Superior temporal gyrus (tissue), 1 donor: ENCODE data around the gene HECA.
"Not testable (repeated sequence)": the region's sequence is repeated elsewhere in the genome, so short reads cannot be mapped to it uniquely, and the experiment has no call there.

Source experiments
- DNase-seq: peaks from one replicate; pipeline ENCODE4 v3.0.0-alpha.2; 2016; ENCODE audit errors: extremely low spot score

Gene HECA

DNA sequence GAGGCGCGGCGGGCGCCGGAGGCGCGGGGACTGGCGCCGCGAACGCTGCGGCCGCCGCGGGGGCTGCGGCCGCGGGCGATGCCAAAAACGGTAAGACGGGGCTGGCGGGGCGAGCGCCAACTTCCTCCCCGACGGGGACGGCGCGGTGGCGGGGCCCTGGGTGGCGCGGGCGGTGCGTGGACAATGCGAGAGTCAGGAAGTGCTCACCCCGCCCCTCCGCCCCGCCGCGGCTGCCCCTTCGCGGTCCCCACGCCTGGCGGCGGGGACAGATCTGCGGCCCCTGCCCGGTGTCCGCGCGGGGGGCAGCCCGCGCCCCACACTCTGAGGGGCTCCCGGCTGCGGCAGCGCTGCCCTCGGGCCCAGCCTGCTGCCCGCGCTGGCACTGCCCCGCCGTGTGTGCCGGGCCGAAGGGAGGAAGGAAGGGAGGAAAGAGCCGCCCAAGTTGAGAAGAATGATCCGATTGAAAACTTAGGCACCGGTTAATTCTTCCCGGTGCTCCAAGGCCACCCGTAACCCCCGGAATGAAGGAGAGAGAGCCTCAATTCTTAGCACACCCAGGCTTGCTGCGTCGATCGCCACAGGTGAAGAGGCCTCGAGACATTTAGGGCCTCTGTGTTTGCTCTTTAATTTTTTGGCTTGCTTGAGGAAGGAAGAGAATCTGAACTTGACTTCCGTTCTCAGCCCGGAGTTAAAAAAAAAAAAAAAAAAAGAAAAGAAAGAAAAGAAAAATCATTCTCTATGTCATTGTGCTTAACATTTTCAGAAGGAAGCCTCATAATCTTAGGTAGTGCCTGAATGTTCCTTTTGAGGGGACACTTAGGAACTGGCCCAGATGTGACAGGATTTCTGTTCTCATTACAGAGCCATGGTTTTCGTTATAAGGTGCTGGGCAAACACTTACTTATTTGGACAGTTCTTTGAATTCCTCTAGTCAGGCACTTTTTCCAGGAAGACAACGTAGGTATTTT lies 982 bp downstream of the HECA start:
- DNase-seq: no peak

- DNase-seq: no peak
Measured at GRCh38 chr6:139137706-139138105, 2.8 kb downstream of the HECA start.

- not testable (repeated sequence) for DNase-seq
Measured at GRCh38 chr6:139140854-139141253, 6.0 kb downstream of the HECA start.

- DNase-seq: no peak
Measured at GRCh38 chr6:139142262-139142661, 7.4 kb downstream of the HECA start.

GRCh38 chr6:139143111-139143510 lies 8.2 kb downstream of the HECA start:
- DNase-seq: no peak

DNA sequence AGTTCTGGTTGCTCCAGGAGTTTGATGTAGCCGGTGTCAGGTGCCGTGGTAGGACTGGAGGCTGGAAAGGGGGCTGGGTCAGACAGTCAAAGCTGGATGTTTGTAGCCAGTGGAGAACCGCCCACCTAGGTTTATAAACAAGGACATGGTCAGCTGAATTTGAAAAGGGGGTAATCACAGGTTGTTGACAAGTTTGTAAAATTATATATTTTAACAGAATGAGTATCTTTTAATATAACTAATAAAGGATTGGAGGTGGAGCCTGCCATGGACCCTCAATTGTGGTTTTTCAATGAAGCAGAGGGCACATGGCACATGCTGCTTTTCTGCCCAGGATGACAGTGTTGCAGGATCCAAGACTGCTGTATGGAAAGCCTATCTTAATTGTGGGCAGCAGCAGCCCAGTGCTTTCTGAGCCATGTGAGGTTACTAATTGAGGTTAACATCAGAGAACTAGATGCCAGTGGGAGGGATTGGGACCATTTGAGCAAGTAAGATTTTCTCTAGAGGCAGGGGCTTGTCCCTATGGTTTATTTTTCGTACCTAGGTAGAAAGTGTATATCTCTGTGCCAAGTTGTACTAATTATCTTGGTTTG lies 9.7 kb downstream of the HECA start:
- DNase-seq: no peak

DNA sequence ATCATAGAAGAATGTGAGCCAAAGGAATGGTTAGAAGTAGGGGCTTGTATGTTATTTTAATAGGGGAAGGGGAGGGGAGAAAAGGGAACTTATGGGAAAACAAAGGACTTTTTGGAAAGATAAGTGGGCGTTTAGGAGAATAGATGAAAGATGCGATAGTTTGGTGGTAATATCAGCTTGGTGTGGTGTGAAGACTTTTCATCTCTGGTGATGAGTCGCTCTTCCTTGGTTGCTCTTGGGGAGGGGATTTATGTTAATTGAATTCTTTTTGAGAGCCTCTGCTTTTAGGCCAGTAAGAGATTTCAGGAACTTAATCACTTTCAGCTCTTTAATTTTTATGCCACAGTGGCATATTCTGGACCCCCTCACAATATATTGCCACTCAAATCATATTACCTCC lies 10.8 kb downstream of the HECA start:
- DNase-seq: no peak

GRCh38 chr6:139146317-139146726 lies 11.4 kb downstream of the HECA start:
- no peak for DNase-seq

DNA sequence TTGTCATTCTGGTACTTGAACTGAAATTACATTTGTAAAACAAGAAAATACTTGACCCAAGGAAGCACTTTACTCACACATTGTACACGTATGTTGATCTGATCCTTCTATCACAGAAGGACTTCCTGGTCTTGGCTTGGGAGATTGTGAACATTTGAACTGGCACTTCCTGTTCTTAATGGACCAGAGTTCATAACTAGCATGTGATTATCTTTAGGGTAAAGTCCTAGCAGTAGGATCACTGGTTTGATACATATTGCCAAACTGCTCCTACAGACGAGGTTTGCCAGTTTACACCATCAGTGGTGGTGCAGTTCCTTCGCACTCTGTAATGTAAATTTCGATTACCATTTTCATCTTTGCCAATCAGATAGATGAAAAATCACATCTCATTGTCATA lies 12.7 kb downstream of the HECA start:
- no peak for DNase-seq

DNA sequence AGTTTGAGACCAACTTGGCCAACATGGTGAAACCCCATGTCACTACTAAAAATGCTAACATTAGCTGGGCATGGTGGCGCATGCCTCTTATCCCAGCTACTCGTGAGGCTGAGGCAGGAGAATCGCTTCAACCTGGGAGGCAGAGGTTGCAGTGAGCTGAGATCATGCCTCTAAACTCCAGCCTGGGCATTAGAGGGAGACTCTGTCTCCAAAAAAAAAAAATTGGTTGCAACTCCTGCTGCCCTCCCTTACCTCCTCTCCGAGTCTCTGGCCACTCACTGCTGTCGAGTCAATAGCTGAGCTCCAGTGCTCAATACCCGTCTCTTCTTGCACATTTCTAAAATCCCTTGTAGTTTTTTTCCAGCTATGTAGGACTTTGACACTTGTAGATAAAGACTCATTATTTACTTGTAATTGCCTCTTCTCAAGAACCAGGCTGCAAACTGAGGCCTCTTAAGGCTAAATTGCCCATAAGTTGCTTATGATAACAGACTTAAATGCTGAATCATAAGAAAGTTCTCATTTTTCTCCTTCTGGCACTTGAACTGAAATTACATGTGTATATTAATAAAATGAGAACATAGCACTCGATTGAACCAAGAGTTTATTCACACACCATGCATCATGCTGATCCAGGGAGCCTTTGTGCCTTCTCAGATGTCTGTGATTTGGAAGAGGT lies 13.8 kb downstream of the HECA start:
- no peak for DNase-seq

DNA sequence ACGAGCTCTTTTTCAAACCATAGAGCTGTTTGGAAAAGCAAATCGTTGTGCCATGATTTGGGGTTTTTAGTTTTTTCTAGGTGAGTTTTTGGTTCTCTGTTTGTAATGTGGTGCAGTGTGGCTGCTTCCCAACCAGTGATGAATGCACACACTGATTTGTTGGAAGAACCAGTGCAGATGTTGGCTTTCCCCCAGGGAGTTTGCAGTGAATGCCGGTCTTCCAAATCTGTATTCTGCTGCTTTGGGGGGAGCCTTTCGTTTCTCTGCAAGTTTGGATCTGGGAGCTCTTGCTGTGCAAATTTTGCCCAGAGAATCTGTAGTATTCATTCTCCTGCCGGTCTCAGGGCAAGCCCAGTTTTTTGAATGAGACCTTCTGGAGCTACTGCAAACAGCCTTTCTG lies 14.5 kb downstream of the HECA start:
- DNase-seq: peak; percentile 68

GRCh38 chr6:139150920-139151319 lies 16.0 kb downstream of the HECA start:
- DNase-seq: no peak

- no peak for DNase-seq
Measured at GRCh38 chr6:139151425-139152087, 16.7 kb downstream of the HECA start.

DNA sequence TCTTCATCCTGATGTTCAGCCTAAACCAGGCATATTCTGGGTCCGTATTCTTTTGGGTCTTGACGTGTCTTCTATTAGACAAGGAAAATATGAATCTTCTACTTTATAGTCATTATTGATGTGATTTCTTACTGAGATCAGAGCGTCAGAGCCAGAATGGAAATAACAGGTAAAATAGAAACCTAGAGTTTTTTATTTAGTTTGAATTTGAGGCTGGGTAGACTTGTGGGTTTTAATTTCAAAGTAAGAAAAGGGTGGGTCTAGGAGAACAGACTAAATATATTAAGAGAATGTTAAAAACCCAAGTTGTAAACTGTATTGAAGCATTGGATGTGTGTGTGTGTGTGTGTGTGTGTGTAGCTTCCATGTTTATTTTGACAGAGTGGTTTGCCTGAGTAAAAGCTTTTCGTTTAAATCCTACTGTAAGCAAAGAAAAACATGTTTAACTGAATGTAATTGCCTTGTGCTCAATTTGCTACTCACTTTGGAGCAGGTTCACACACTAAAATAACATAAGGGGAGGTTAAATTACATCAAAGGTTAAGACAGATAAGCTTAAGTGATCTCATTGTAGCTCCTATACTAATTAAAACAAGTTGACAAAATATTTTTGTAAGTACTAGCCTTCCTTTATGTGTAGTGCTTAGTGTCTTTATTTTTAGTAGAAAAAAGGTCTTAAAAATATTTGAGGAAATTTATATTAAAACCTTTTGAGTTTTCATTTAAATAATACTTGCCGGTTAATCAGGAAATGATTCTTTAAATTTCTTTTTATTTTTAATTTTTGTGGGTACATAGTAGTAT lies 17.4 kb downstream of the HECA start:
- no peak for DNase-seq

- no peak for DNase-seq
Measured at GRCh38 chr6:139152892-139153271, 18.0 kb downstream of the HECA start.

DNA sequence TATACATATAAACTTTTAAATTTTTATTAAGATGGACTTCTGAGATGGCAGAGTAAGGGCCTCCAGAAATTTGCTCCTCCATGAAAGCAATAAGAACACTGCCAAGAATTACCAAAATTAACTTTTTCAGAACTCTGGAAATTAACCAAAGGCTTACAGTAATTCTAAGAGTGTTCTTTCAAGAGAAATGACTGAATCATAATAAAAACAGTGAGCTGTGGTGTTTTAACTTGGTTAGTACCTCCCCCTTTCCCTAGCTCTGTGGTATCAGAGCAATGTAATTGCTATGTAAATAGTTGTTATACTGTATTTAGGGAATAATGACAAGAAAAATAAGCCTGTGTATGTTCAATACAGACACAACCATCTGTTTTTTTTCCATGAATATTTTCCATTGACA lies 19.0 kb downstream of the HECA start:
- no peak for DNase-seq

- no peak for DNase-seq
Measured at GRCh38 chr6:139154881-139155547, 20.1 kb downstream of the HECA start.

DNA sequence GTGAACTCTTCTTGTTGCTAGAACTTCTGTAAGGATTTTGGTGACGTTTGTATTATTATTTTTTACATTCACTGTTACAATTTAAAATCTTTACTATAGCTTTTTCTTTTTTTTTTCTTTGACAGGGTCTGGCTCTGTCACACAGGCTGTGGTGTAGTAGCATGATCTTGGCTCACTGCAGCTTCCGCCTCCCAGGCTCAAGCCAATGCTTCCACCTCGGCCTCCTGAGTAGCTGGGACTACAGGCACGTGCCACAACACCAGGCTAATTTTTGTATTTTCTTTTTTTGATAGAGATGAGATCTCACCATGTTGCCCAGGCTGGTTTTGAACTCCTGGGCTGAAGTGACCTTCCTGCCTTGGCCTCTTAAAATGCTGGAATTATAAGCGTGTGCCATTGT lies 21.2 kb downstream of the HECA start:
- DNase-seq: no peak

DNA sequence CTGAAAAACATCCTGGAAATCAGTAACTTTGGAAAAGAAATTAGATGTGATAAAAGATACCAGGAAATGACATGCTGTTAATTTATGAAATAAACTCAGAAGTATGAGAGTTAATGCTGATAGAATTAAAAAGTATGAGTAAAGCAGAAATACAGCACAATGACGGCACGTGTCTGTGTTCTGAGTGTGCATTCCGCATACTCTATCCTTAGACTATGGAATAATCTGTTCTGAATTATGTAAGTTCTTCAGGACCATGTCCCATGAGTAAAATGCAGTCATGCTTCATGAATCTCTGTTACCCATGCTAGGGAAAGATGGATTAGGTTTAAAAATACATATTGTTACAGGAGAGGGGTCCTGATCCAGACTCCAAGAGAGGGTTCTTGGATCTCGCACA lies 21.7 kb downstream of the HECA start:
- no peak for DNase-seq

DNA sequence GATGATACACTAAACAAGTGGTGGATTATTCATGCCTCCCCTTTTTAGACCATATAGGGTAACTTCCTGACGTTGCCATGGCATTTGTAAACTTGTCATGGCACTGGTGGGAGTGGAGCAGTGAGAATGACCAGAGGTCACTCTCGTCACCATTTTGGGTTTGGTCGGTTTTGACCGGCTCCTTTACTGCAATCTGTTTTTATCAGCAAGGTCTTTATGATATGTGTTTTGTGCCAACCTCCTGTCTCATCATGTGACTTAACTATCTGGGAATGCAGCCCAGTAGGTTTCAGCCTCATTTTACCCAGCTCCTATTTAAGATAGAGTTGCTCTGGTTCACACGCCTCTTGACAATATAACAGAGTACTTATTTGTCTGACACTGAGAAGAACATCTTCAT lies 22.2 kb downstream of the HECA start:
- DNase-seq: not testable (repeated sequence)

GRCh38 chr6:139159016-139159415 lies 24.1 kb downstream of the HECA start:
- no peak for DNase-seq
